Pancreas (tissue), 10 donors: Measurements from ENCODE around the gene CEBPE. TPM values are rescaled to one million over a fixed set of nuclear protein-coding genes. Genes with fewer than 3 reads are reported as not detected.

Experiments
- ATAC-seq, 4 donors: fragments of 200-7000 bp; cut with Tn5 transposase; one replicate each; pipeline versions ENCODE4 v1.8.0 to v1.9.1; 2020; ENCODE audit warnings: mild to moderate bottlenecking in 4 of 4, moderate library complexity in 4 of 4
- DNase-seq, 6 donors: peaks; one replicate each; pipeline ENCODE4 v3.0.0-alpha.2; 2020
- FAIRE-seq: peaks from 2 replicates; lab custom pipeline; 2012; peaks lifted over from hg19 to GRCh38; lab: Jason Lieb, UNC
- H3K27ac ChIP-seq, 4 donors: fragments of 200-600 bp; sonication (generic); 1 replicate in 3 of 4; 2 replicates in 1 of 4; pipeline versions ENCODE4 v1.5.0 to v1.8.0; 2020
- H3K27me3 ChIP-seq, 4 donors: fragments of 200-600 bp; one replicate each; pipeline ENCODE4 v1.8.0; 2021
- H3K36me3 ChIP-seq, 3 donors: fragments of 200-600 bp; sonication (generic) in 1 of 3; one replicate each; pipeline versions ENCODE4 v1.5.0 to v1.8.0; 2020 to 2021
- H3K4me1 ChIP-seq, 3 donors: fragments of 200-600 bp; one replicate each; pipeline ENCODE4 v1.8.0; 2021
- H3K4me3 ChIP-seq, 4 donors: fragments of 200-600 bp; sonication (generic) in 2 of 4; one replicate each; pipeline versions ENCODE4 v1.5.0 to v1.8.0; 2020 to 2021
- H3K9me3 ChIP-seq, 4 donors: fragments of 200-600 bp; one replicate each; pipeline ENCODE4 v1.8.0; 2021
- WGBS, 2 donors: extraction: QIAGEN DNeasy Blood & Tissue Kit; methylation state at CpG; one replicate each; pipeline ENCODE4 v1.1.7; 2013; 5-methylcytosine and 5-hydroxymethylcytosine counted together
- intact Hi-C, 3 donors: fragments of 100-400 bp; cut with DNase I; formaldehyde crosslinking; loops; one replicate each; pipeline versions ENCODE4 v1.11.1 to v1.14.2; 2022
- polyA plus RNA-seq, 2 donors: library from polyadenylated mRNA; stranded (reverse); fragments of 200-250 nt; gene quantifications; one replicate each; pipeline ENCODE4 v1.2.3, GENCODE V29; 2013
- total RNA-seq, 6 donors: library from RNA; stranded (reverse); fragmentation: NEBNext Ultra II Directional in 4 of 6; extraction: Animal tissue kit (Norgen Biotek cat#: 25700) in 4 of 6; gene quantifications; one replicate each; pipeline versions ENCODE4 v1.2.1 to v1.2.4, GENCODE V29; 2021 to 2023
- TF ChIP-seq, protein P1 (sequence below), 4 donors: fragments of 200-600 bp; sonication (generic) in 3 of 4; IDR thresholded peaks; one replicate each; pipeline versions ENCODE4 v1.5.0 to v1.8.0; 2021; ENCODE audit warnings: antibody characterized with exemption in 4 of 4
- donor health status: healthy with polysubstance abuse.
- donor health status: DM: no; HTN: no; CAD: no; lungs with moderate emphysema.
- donor health status: DM: no; HTN: no; CAD: no.
- donor health status: control.
- donor health status: control.
- donor health status: Bipolar disorder and iron deficiency.
- donor health status: DM: yes; HTN: yes; CAD: no.
- donor health status: DM: no; HTN: no; CAD: no.
- donor health status: DM: no; HTN: no; CAD: no.
- donor health status: DM: yes; HTN: yes; CAD: no.

CEBPE gene
- total and polyA plus RNA-seq, 8 donors: not detected

DNA sequence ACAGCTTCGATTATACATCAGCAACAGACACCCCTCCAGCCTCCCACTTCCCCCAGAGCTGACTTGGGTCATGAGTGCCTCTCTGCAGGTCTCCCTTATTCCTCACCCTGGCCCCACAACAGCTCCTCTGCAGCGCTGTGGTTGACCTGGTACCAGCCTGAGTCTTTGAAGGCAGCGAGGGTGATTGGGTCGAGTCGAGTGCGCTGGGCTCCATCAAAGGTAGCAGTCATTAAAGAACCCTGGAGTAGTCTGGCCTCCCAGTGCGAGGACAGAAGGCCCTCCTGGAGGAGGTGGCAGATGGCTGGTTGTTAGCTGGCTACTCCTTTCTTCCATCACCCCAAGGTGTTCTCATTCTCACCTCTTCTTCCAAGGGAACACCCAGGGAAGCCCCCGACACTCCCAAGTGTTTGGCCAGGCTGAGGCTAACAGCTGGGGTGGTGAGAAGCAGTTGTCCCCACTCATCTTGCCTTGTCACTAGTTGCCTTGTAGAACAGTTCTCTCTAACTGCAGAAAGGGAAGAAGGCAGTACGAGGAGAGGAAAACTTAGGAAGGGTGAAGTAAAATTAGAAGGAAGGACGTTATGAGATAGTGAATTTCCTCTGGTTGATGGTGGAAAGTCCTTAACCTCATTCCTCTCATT lies 16.9 kb downstream of the CEBPE start:
- ATAC-seq: no peak
- peak in 1 of 6 donors; percentile 7 for DNase-seq
- H3K4me3 ChIP-seq: no peak overlapping the region
- H3K27ac ChIP-seq: no peak overlapping the region
- intact Hi-C loops: no loop called here
- WGBS, 2 donors: 76 to 80% methylated on average over 10 of the region's 10 CpGs
- no peaks in the 10 kb centered on the region for H3K9me3 ChIP-seq
- TF ChIP-seq, protein P1, sequence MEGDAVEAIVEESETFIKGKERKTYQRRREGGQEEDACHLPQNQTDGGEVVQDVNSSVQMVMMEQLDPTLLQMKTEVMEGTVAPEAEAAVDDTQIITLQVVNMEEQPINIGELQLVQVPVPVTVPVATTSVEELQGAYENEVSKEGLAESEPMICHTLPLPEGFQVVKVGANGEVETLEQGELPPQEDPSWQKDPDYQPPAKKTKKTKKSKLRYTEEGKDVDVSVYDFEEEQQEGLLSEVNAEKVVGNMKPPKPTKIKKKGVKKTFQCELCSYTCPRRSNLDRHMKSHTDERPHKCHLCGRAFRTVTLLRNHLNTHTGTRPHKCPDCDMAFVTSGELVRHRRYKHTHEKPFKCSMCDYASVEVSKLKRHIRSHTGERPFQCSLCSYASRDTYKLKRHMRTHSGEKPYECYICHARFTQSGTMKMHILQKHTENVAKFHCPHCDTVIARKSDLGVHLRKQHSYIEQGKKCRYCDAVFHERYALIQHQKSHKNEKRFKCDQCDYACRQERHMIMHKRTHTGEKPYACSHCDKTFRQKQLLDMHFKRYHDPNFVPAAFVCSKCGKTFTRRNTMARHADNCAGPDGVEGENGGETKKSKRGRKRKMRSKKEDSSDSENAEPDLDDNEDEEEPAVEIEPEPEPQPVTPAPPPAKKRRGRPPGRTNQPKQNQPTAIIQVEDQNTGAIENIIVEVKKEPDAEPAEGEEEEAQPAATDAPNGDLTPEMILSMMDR (IDR thresholded peaks at IDR 0.05): no peak
- peaks cover 0 to 13% (median 0%) of the 10 kb centered on the region in 3 donors for H3K36me3 ChIP-seq
- no peaks in the 10 kb centered on the region for H3K27me3 ChIP-seq
- H3K4me1 ChIP-seq: peaks cover 4 to 10% (median 8%) of the 10 kb centered on the region in 3 donors
- FAIRE-seq: no peak

DNA sequence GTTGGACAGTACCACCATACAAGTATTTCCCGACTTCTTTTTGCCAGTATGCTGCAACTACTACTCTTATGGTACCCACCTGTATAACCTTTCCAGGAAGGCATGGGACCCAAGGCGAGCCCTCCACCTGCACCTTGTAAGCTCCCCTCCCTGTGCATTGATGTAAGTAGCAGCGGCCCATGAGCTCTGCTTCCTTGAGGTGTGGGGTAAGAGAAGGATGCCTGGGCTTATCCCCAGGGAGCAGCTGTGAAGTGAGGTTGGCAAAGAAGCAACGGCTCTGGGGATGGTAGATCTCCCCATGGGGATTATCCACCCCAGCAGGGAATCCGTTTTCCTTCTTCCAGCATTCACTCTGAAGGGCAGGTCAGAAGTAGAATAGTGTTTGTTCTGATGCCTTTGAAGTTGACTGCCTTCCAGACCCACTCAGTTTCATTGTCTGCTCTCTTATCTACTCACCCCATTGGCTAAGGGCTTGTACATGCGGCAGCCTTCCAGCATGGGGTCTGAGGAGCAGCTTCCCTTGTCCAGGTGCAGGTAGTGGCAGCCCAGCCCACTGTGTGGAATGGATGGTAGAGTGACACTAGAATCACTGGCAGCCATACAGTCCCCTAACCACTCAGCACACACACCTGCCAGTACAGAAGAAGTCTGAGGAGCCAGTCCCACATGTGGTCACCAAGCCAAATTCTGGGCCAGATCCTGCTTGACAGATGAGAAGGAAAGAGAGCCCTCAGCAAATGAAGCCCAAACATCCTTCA lies 17.7 kb downstream of the CEBPE start:
- 77 to 81% methylated on average over 6 of the region's 6 CpGs for WGBS, 2 donors
- intact Hi-C loops: no loop called here
- Histone ChIP-seq H3K4me1 (peaks cover 8 to 17% (median 12%) of the 10 kb centered on the region in 3 donors), H3K27ac (no peak overlapping the region), H3K36me3 (peaks cover 0 to 13% (median 0%) of the 10 kb centered on the region in 3 donors), H3K27me3 (no peaks in the 10 kb centered on the region), H3K4me3 (no peak overlapping the region), H3K9me3 (no peaks in the 10 kb centered on the region)
- ATAC-seq (no peak), FAIRE-seq (no peak), DNase-seq (peak in 1 of 6 donors; percentile 10)
- TF ChIP-seq, protein P1 (IDR thresholded peaks at IDR 0.05): no peak

DNA sequence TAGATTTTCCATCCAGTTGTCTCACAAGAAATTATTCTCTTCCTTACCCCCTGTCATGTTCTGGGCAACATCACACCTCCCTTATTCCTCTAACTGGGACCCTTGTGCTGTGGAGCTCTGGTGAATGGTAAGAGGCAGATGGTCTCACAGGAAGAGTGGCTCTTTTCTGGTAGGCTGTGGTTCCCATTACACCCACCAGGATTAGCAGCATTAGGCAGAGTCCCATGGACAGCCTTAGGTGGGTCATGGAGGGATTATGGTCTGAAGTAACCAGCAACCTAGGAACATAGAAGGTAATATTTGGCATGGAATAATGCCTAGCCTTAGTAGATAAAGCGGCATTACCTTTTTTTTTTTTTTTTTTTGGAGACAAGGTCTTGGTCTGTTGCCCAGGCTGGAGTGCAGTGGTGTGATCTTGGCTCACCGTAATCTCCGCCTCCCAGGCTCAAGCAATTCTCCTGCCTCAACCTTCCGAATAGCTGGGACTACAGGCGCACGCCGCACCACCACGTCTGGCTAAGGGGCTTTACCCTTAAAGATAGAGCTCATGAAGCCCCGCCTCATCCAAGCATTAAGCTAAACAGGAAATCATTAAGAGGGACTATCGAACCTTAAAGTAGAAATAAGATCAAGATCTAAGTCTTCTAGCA lies 19.7 kb downstream of the CEBPE start:
- WGBS, 2 donors: 31 to 41% methylated on average over 10 of the region's 10 CpGs
- DNase-seq: peak in 2 of 6 donors; percentile 42 to 44
- Histone ChIP-seq H3K4me3 (no peak overlapping the region), H3K27ac (no peak overlapping the region), H3K4me1 (peaks cover 9 to 17% (median 12%) of the 10 kb centered on the region in 3 donors), H3K36me3 (peaks cover 0 to 13% (median 0%) of the 10 kb centered on the region in 3 donors), H3K27me3 (no peaks in the 10 kb centered on the region), H3K9me3 (no peaks in the 10 kb centered on the region)
- no peak for ATAC-seq
- TF ChIP-seq, protein P1 (IDR thresholded peaks at IDR 0.05): no peak
- intact Hi-C loops: no loop called here
- FAIRE-seq: no peak

- FAIRE-seq: no peak
- TF ChIP-seq, protein P1 (IDR thresholded peaks at IDR 0.05): no peak
- H3K27me3 ChIP-seq: no peaks in the 10 kb centered on the region
- peaks cover 9 to 27% (median 23%) of the 10 kb centered on the region in 3 donors for H3K4me1 ChIP-seq
- WGBS, 2 donors: 72 to 81% methylated on average over 7 of the region's 7 CpGs
- intact Hi-C loops: no loop called here
- DNase-seq: peak in 1 of 6 donors; percentile 6
- no peak overlapping the region for H3K27ac ChIP-seq
- peaks cover 0 to 13% (median 0%) of the 10 kb centered on the region in 3 donors for H3K36me3 ChIP-seq
- ATAC-seq: no peak
- no peak overlapping the region for H3K4me3 ChIP-seq
- H3K9me3 ChIP-seq: no peaks in the 10 kb centered on the region
These were observed 21.3 kb downstream of the CEBPE start for GRCh38 chr14:23097786-23098185.
